ENCODE results near the gene RETSAT. TPM values are rescaled to one million over a fixed set of nuclear protein-coding genes. Genes with fewer than 3 reads are reported as not detected.

The RETSAT gene
- total and polyA plus RNA-seq, 2 of the 13 experiments (the other 11 are each of a cell fraction or from before 2014, with no cell fraction given): 46.7 to 61.0 TPM

GRCh38 chr2:85390941-85391669, 36.8 kb upstream of the RETSAT start (continued):
- TF ChIP-seq MXD1 (CRISPR knock-in tag; IDR thresholded peaks at IDR 0.05) (no peak), CBX2 (IDR thresholded peaks at IDR 0.05; ENCODE audit: low read depth, low read length) (no peak), CBX2 (CRISPR knock-in tag; IDR thresholded peaks at IDR 0.05; ENCODE audit: low read depth) (no peak), ZKSCAN8 (CRISPR knock-in tag; IDR thresholded peaks at IDR 0.05; ENCODE audit: borderline replicate concordance) (no peak), NBN (conservative IDR thresholded peaks at IDR 0.05) (no peak), SOX13 (IDR thresholded peaks at IDR 0.05) (no peak), SOX13 (CRISPR knock-in tag; conservative IDR thresholded peaks at IDR 0.05 in 1 of 2, IDR thresholded peaks at IDR 0.05 in 1 of 2) (no peak), NFATC3 (CRISPR knock-in tag; IDR thresholded peaks at IDR 0.05) (0 out of 2 replicates have a peak, but pooled peaks have one; percentile 23), HOXD1 (CRISPR knock-in tag; IDR thresholded peaks at IDR 0.05) (0 out of 2 replicates have a peak, but pooled peaks have one; percentile 9), GABPA (IDR thresholded peaks at IDR 0.05; ENCODE audit: low read depth, low read length) (no peak), GABPA (CRISPR knock-in tag; IDR thresholded peaks at IDR 0.05; ENCODE audit: low read depth) (peak; percentile 33; the same call in 1 of the 2 replicates), STAG1 (CRISPR knock-in tag; IDR thresholded peaks at IDR 0.05) (peak; percentile 97), JUN (CRISPR knock-in tag; IDR thresholded peaks at IDR 0.05) (peak; percentile 71; the same call in 1 of the 2 replicates), SOX5 (CRISPR knock-in tag; IDR thresholded peaks at IDR 0.05; ENCODE audit: borderline replicate concordance) (peak; percentile 41; the same call in 1 of the 2 replicates), MED1 (CRISPR knock-in tag; IDR thresholded peaks at IDR 0.05) (0 out of 2 replicates have a peak, but pooled peaks have one; percentile 38), MTA1 (CRISPR knock-in tag; IDR thresholded peaks at IDR 0.05; ENCODE audit: borderline replicate concordance) (peak; percentile 57; the same call in 1 of the 2 replicates), TBX2 (CRISPR knock-in tag; IDR thresholded peaks at IDR 0.05; ENCODE audit: borderline replicate concordance) (peak; percentile 48; the same call in 1 of the 2 replicates), THAP11 (CRISPR knock-in tag; IDR thresholded peaks at IDR 0.05) (peak; percentile 85), ZNF713 (CRISPR knock-in tag; IDR thresholded peaks at IDR 0.05) (no peak), MLLT10 (CRISPR knock-in tag; IDR thresholded peaks at IDR 0.05) (no peak), ZNF317 (CRISPR knock-in tag; IDR thresholded peaks at IDR 0.05) (no peak)
- TF ChIP-seq, protein P1, sequence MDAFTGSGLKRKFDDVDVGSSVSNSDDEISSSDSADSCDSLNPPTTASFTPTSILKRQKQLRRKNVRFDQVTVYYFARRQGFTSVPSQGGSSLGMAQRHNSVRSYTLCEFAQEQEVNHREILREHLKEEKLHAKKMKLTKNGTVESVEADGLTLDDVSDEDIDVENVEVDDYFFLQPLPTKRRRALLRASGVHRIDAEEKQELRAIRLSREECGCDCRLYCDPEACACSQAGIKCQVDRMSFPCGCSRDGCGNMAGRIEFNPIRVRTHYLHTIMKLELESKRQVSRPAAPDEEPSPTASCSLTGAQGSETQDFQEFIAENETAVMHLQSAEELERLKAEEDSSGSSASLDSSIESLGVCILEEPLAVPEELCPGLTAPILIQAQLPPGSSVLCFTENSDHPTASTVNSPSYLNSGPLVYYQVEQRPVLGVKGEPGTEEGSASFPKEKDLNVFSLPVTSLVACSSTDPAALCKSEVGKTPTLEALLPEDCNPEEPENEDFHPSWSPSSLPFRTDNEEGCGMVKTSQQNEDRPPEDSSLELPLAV (CRISPR knock-in tag; conservative IDR thresholded peaks at IDR 0.05; ENCODE audit: low read depth): no peak
- TF ChIP-seq, protein P2, sequence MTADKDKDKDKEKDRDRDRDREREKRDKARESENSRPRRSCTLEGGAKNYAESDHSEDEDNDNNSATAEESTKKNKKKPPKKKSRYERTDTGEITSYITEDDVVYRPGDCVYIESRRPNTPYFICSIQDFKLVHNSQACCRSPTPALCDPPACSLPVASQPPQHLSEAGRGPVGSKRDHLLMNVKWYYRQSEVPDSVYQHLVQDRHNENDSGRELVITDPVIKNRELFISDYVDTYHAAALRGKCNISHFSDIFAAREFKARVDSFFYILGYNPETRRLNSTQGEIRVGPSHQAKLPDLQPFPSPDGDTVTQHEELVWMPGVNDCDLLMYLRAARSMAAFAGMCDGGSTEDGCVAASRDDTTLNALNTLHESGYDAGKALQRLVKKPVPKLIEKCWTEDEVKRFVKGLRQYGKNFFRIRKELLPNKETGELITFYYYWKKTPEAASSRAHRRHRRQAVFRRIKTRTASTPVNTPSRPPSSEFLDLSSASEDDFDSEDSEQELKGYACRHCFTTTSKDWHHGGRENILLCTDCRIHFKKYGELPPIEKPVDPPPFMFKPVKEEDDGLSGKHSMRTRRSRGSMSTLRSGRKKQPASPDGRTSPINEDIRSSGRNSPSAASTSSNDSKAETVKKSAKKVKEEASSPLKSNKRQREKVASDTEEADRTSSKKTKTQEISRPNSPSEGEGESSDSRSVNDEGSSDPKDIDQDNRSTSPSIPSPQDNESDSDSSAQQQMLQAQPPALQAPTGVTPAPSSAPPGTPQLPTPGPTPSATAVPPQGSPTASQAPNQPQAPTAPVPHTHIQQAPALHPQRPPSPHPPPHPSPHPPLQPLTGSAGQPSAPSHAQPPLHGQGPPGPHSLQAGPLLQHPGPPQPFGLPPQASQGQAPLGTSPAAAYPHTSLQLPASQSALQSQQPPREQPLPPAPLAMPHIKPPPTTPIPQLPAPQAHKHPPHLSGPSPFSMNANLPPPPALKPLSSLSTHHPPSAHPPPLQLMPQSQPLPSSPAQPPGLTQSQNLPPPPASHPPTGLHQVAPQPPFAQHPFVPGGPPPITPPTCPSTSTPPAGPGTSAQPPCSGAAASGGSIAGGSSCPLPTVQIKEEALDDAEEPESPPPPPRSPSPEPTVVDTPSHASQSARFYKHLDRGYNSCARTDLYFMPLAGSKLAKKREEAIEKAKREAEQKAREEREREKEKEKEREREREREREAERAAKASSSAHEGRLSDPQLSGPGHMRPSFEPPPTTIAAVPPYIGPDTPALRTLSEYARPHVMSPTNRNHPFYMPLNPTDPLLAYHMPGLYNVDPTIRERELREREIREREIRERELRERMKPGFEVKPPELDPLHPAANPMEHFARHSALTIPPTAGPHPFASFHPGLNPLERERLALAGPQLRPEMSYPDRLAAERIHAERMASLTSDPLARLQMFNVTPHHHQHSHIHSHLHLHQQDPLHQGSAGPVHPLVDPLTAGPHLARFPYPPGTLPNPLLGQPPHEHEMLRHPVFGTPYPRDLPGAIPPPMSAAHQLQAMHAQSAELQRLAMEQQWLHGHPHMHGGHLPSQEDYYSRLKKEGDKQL (CRISPR knock-in tag; IDR thresholded peaks at IDR 0.05; ENCODE audit: low read depth): no peak
- TF ChIP-seq, protein P3, sequence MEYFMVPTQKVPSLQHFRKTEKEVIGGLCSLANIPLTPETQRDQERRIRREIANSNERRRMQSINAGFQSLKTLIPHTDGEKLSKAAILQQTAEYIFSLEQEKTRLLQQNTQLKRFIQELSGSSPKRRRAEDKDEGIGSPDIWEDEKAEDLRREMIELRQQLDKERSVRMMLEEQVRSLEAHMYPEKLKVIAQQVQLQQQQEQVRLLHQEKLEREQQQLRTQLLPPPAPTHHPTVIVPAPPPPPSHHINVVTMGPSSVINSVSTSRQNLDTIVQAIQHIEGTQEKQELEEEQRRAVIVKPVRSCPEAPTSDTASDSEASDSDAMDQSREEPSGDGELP (IDR thresholded peaks at IDR 0.05; ENCODE audit: borderline replicate concordance, low read depth): no peak

Measured in HepG2 (cell line).